Choroid plexus epithelial cell (primary cell): ENCODE data around the gene SECISBP2.

Experiments
- DNase-seq: peaks from one replicate; pipeline ENCODE4 v3.0.0-alpha.2; 2010; ENCODE audit warnings: low read depth
- H3K4me3 ChIP-seq: 2 replicates; pipeline ENCODE4 v1.5.1; 2011; ENCODE audit warnings: low read depth, mild to moderate bottlenecking, control low read depth, low read length, moderate library complexity
- TF ChIP-seq, protein P1 (sequence below): conservative IDR thresholded peaks from 2 replicates; pipeline ENCODE4 v1.5.1; 2011; ENCODE audit warnings: low read depth, mild to moderate bottlenecking, control low read depth, inconsistent platforms, low read length, moderate library complexity

The SECISBP2 gene

DNA sequence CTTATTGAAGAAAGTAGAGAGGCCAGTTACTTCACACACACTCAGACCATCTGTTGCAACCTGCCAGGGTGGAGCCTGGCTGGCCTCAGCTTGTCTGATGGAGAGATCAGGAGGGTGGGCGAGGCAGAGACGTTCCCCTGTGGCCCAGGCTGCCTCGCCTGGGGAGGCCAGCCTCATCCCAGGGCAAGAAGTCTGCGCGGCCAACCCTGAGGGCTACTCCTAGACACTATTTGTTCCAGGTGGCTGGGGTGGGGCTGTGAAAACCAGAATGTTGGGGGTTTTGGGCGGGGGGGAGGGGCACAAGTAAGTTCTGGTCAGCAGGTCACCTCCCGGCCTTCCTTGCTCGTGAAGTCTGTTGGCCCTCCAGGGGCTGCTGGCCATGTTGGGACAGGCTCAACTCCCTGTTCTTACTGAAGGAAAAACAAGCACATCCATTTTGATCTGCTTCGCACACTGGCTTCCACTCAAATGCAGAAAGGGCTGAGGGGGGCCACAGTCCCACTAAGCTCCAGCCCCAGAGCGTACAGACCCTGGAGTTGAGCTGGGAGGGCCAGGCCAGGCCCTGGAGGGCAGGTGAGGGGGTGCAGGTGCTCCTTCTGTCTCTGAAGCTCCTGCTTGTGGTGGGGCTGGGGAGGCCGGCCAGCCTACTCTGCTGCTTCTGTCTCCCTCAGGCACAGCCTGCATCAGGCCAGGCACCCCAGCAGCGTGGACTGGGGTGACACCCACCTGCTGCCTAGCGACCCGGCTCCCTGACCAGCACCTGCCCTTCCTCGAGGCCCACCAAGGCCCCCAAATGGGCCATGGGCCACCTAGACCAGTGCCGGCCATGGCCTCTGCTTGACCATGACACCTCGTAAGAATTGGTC, 46.6 kb downstream of the SECISBP2 start:
- TF ChIP-seq, protein P1, sequence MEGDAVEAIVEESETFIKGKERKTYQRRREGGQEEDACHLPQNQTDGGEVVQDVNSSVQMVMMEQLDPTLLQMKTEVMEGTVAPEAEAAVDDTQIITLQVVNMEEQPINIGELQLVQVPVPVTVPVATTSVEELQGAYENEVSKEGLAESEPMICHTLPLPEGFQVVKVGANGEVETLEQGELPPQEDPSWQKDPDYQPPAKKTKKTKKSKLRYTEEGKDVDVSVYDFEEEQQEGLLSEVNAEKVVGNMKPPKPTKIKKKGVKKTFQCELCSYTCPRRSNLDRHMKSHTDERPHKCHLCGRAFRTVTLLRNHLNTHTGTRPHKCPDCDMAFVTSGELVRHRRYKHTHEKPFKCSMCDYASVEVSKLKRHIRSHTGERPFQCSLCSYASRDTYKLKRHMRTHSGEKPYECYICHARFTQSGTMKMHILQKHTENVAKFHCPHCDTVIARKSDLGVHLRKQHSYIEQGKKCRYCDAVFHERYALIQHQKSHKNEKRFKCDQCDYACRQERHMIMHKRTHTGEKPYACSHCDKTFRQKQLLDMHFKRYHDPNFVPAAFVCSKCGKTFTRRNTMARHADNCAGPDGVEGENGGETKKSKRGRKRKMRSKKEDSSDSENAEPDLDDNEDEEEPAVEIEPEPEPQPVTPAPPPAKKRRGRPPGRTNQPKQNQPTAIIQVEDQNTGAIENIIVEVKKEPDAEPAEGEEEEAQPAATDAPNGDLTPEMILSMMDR: no peak
- DNase-seq: no peak
- H3K4me3 ChIP-seq: no peak overlapping the region

DNA sequence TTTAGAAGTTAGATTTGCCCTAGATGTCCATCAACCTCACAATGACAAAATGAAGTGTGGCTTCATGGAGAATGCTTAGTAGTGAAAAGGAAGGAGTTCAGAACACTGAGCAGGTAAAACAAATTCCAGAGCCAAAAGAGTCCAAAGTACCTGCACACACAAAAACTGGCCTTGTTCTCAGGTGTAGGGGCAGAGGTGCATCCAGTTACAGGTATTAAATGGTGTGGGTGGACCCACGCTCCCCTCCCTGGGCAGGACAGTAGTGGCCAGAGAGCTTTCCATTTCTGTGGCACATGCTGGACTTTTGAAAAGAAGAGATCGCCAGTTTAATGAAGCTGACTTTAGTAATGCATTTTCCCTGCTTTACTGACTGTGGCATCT, 47.2 kb downstream of the SECISBP2 start:
- DNase-seq: no peak
- H3K4me3 ChIP-seq: no peak overlapping the region
- TF ChIP-seq, protein P1: no peak

DNA sequence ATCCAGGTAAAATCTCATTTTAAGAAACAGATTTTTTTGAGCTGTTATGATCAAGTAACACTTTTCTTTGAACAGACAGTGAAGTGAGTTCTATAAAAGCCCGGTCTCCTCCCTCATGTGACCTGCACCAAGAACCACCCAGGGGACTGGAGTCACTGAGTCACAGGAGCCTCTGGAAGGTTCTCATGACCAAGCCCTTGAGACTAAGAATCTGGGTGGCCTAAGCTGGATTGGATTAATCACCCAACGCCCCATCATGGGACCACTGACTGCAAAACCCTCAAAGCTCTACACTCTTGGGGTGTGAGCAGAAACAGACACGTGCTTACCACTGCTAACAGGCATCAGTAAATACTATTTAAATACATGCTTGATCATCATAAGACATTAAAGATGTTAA, 48.4 kb downstream of the SECISBP2 start:
- H3K4me3 ChIP-seq: no peak overlapping the region
- no peak for DNase-seq
- TF ChIP-seq, protein P1: no peak

DNA sequence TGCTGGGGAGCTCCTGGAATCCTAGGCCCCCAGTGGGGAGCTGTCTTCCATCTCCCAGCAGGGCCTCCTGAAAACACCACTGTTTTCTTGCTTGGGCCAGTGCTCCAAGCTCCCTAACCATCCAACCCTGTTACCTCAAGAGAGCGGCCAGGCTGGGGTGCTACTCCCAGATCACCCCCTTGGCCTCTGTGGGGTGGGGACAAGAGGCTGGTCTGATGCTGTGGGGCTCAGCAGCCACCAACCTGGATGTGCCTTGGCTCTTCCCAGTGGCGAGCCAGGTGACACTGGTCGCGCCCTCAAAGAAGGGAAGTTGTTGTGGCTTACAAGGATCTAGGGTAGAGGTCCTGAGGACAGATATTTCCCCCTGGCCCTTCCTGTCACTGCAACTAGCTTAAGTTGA, 49.0 kb downstream of the SECISBP2 start:
- no peak overlapping the region for H3K4me3 ChIP-seq
- DNase-seq: no peak
- TF ChIP-seq, protein P1: no peak

DNA sequence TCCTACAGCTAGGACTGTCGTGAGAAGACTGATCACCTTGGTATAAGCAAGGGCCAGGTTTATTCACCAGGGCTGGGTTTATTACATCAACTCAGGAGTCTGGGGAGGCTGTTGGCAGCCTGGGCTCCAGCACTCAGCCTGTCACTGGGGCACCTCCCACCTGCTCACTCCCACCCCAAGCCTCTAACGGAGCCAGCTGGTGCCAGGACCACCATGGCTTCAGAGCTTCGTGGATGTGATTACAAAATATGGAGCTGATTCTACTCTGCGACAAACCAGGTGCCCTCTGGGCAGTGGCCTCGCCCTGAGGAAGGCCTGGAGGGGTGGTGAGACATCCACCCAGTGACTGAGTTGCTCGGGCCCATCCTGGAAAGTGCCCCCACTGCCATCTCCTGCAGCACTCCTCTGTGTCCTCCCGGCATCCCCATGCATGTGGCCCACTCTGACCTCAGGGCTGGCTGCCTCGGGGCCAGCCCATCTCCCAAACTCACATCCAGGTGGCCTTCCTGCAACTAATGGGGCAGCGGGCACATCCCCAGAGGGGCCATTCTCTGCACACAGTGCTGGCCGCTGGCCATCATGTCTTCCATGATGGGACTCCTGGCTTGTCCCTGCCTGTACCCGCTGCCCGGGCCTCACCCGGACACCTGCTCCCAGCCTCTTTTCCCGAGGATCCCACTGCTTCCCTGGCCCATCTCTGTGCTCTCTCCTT, 49.6 kb downstream of the SECISBP2 start:
- no peak for DNase-seq

DNA sequence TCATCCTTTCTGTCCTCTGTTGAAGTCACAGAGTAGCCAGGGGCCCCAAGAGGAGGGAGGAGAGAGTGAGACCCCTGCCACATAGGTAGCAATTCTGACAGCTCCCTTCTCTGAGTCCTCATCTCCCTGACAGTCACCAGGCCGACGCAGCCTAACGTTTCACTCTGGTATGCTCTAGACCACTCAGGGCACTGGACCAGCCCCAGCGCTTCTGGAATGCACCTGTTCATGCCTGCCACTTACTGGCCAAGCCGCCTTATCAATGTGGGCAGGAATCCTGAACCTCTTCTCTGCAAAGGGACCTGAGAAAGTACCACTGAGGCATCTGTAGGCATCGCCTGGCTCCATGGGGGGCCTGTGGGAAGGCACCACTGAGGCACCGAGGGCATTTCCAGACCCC, 50.2 kb downstream of the SECISBP2 start:
- TF ChIP-seq, protein P1: no peak
- no peak for DNase-seq
- H3K4me3 ChIP-seq: no peak overlapping the region

More for the DNA sequence above, 49.6 kb downstream of the SECISBP2 start:
- H3K4me3 ChIP-seq: no peak overlapping the region
- TF ChIP-seq, protein P1: no peak

DNA sequence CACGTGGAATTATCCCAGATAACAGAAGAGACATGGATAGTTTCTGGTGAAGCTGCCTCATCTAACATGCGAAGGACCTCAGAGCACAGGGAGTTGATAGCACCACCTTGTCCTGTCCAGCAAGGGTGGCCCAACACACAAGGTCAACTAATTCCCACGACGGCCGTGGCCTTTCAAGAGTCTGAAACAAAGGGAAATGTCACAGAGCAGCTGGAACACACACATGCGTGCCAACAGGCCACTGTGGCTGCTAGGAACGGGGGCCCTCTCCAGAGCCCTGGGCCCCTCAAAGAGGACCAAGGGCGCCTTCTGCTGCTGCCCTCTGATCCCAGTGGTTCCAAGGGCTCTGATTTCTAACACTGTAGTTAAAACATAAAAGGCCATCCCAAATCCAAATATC, 50.7 kb downstream of the SECISBP2 start:
- no peak overlapping the region for H3K4me3 ChIP-seq
- no peak for DNase-seq
- TF ChIP-seq, protein P1: no peak
